NCI-H1694 (cell line): ENCODE measurements around the gene AMFR.

Experiments used
- DNase-seq: peaks from one replicate; lab custom pipeline; 2025; lab: John Stamatoyannopoulos, UW

The AMFR gene

GRCh38 chr16:56425439-56425832 lies at the start of gene AMFR:
Gene AMFR, minus strand, starts transcription at chr16:56425545. Its CDS starts 218 bp downstream, at chr16:56425327.
- DNase-seq: no peak

- no peak for DNase-seq
Observed at GRCh38 chr16:56470666-56471065, 45.3 kb upstream of the AMFR start.

DNA sequence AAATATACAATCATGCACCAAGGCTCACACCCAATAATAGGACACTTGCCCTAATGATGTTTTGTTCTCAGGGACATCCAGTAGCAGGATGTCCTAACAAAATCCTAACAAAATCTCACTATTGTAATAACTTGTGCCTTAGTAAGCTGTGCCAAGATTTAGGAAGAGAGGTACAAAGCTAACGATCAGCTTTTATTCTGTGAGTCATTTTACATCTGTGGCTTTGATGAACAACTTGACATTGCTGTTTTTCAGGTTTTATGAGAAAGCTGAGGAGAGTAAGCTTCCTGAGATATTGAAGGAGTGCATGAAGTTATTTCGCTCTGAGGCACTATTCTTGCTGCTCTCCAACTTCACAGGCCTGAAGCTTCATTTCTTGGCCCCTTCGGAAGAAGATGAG lies 44.9 kb upstream of the AMFR start:
- no peak for DNase-seq

GRCh38 chr16:56469748-56470147 lies 44.4 kb upstream of the AMFR start:
- DNase-seq: no peak

DNA sequence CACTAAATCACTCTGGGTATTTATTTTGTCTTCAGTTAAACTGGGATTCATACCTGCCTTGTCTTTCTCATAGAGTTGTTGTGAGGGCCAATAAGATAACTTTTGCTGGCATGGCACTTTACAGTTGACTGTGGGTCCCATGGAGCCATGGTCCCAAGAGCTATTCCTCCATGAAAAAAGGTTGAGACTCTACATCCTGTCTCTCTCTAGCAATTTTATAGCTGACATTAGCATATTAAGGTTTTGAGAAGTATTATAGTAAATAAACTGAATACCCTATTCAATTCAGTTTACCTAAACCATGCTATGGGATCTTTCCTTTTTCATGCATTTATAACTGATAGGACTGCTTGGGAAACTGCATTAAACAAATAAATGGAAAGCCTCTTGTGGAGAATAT lies 43.5 kb upstream of the AMFR start:
- DNase-seq: no peak

- no peak for DNase-seq
Observed at GRCh38 chr16:56466344-56466743, 41.0 kb upstream of the AMFR start.

DNA sequence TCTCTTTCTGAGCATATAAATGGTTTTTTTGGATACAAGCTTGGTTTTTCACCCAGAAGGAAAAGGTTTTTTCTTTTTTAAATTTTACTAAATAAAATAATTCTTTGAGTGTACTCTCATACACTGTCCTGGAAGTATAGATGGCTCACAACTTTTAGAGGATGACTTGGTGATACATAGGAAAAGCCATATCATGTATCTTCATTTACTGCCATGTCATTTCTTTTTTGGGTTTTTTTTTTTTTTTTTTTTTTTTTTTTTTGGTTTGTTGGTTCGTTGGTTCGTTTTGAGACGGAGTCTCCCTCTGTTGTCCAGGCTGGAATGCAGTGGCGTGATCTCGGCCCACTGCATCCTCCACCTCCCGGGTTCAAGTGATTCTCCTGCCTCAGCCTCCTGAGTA lies 37.8 kb upstream of the AMFR start:
- DNase-seq: no peak

DNA sequence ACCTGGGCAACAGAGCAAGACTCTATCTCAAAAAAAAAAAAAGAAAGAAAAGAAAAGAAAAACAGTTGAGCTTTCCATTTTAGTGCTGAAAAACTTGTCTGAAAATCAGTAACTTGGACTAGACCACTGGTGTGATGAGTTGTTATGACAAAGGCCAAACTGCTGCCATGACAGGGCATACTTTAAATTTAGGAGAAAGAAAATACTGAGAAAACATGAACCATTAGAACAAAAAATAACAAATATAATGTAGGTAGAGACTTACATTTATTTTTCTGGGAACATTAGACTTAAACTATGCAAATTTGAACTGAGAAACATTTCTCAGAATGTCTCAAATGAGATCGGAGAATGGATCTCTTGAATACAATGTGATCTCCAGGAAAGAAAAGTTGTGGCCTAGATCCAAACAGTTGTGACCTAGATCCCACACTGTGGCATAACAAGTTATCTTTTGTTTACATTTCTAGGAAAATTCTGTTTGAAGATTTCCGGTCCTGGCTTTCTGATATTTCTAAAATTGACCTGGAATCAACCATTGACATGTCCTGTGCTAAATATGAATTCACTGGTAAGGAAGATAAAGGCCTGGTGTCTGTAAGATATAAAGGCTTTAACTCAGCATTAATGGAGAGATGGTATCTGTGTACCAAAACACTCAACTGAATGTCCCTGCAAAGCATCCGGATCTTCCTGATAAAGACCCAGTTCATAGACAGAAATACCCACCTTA lies 36.9 kb upstream of the AMFR start:
- DNase-seq: no peak

GRCh38 chr16:56460101-56460500 lies 34.8 kb upstream of the AMFR start:
- no peak for DNase-seq

DNA sequence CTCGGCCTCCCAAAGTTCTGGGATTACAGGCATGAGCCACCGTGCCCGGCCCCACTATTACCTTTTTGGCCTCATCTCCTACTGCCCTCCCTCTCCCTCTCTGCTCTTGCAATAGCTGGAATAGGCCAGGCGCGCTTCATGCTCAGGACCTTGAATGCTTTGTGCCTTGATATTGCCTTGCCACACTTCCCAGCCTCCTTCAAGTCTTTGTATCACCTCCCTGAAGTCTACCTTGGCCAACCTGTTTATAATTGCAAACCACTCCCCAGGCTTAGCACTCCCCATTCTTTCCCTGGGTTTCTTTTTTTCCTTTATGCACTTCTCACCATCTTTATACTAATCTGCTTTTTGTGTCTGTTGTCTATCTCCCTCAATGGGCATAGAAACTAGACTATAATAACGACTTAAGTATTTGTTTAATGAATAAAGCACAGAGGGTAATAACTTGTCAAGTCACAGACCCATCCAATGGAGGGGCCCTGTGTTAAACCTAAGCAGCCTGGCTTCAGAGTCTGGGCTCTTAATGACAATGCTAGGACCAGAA lies 32.7 kb upstream of the AMFR start:
- no peak for DNase-seq

GRCh38 chr16:56451753-56452689 lies 26.7 kb upstream of the AMFR start:
- DNase-seq: no peak

GRCh38 chr16:56450986-56451752 lies 25.8 kb upstream of the AMFR start, which contains the start of the genes NUDT21 and OGFOD1:
Gene NUDT21, minus strand, starts transcription at chr16:56451332. Its CDS starts 130 bp downstream, at chr16:56451202.
Gene OGFOD1, plus strand, starts transcription at chr16:56451554. Its CDS starts 59 bp downstream, at chr16:56451613.
- peak; percentile 94 for DNase-seq

- no peak for DNase-seq
Observed at GRCh38 chr16:56450275-56450985, 25.1 kb upstream of the AMFR start.

- no peak for DNase-seq
Observed at GRCh38 chr16:56448005-56448404, 22.7 kb upstream of the AMFR start.

DNA sequence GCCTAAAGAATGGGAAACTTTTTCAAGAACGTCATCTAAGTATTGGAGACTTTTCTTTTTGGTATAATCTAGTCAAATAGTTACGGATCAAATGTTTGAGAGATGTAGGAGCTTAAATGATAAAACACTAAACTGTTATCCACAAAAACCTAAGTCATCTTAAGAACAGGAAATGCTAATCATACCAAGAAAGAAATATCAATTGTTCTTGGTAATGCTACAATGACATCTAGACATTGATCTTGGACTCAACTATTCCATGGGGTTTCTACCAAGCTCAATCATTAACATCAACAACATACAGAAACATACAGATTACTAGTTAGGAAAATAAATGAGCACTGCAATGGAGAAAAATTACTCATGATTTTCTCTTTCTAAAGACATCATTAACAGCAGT lies 21.9 kb upstream of the AMFR start:
- DNase-seq: no peak

- no peak for DNase-seq
Observed at GRCh38 chr16:56438038-56438437, 12.7 kb upstream of the AMFR start.

GRCh38 chr16:56436258-56436657 lies 10.9 kb upstream of the AMFR start:
- DNase-seq: no peak

DNA sequence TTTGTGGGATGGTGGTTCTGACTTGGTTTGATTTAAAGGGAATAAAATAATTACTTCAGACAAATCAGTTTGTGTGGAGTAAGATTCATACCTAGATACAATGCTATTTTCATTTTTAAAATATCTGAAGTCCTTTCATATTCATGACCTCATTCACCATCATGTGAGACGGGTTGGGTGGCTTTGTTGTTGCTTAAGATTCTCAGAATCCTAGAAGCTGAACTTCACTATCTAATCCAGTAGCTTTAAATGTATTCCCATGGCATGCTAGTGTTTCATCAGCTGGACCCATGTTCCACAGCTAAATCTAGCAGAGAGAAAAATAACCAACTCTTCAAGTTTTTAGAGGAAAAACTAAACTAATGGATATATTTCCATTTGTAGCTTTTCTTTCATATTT lies 2.7 kb upstream of the AMFR start:
- DNase-seq: no peak

DNA sequence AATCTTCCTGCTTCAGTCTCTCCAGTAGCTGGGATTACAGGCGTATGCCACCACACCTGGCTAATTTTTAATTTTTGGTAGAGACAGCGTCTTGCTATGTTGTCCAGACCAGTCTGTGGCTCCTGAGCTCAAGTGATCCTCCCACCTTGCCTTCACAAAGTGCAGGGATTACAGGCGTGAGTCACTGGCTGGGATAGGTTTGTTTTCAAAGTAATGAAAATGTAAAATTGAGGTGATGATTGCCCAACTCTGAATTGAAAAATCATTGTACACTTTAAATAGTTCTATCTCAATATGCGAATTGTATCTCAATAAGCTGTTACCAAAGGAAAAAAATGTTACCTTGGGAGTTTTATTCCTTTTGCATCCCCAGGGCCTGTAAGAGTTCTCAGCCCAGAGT lies 1.2 kb upstream of the AMFR start:
- DNase-seq: no peak

DNA sequence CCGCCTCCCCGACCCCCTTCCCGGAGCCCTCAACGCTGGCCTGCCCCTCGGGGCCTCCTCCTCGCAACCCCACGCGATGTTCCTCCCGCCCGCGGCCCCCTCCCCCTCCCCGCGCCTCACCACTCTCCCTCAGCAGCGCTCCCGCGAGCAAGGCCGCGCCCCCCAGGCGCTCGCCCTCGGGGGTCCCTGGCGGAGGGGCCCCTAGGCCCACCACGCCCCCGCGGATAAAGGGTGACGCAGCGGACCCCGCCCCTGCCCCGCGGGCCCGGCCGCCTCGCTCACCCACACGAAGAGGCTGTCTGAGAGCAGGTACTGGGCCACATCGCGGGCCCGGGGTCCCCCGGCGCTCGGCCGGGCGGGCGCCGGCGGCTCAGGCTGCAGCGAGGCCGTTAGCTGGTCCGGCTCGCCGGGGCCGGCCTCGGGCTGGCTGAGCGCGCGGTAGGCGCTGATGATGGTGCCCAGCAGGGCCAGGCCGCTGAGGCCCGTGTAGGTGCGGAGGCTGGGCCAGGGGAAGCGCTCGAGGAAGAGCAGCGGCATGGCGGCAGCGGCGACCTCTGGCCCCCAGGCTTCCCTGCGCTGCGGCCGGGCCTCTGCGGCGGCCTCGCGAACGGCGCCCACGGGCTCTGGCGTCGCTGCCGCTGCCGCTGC lies 430 bp downstream of the AMFR start:
- DNase-seq: no peak

DNA sequence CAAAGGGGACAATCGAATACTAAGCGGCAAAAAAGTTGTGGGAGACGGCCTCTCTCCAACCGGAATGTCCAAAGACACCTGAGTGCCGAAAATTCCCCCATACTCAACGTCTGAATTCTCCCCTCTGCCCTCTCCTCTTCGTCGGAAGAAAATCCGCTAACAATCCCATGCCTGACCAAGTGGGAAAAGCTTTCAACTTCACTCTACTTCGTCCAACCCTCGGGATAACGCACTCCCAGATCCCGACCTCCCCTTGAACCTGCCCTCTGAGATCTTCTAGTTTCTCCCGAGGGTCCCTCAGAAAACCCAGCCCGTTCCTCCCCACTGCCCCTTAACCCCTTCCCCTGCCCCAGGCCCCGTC lies 961 bp downstream of the AMFR start:
- no peak for DNase-seq
